Measurements from ENCODE around the gene RNPS1.

Gene RNPS1

DNA sequence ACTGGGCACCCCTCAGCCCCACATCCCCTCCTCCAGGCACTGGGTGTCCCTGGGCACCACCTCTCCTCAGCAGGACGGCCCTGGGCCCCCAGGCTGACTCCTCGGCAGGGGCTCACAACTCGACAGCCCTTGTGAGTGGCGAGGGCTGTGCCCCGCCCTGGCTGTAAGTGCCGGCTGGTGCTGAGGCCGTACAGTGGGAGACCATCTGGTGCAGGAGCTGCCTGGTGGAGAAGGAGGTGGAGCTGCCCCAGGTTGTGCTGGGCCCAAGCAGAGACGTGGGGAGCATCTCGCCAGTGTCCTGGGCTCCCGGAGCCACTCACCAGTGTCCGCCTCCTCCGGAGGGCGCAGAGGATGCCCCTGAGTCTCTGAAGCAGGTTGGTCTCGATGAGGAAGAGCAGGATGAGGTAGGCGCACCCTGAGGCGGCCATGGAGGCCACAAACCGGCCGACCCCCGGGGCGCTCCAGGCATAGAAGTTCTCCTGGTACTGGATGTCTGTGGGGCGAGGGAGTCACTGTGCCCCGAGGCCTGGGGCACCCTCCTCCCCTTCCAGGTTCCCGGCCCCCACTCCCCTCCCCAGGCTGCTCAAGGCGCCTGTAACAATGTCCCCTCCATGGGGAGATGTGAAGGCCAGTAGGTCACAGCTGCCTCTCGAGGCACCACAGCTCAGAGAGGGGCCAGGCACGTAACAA, 15.1 kb upstream of the RNPS1 start:
- no peak for TF ChIP-seq CTCF (IDR thresholded peaks at IDR 0.05; ENCODE audit: insufficient read depth, low read depth, low read length, missing control alignments)
- no peak overlapping the region for H3K4me3 ChIP-seq (ENCODE audit: low read depth, low read length)
- no peak for DNase-seq (ENCODE audit: low read depth)

GRCh38 chr16:2282262-2282661, 14.3 kb upstream of the RNPS1 start:
- no peak for TF ChIP-seq CTCF (IDR thresholded peaks at IDR 0.05; ENCODE audit: insufficient read depth, low read depth, low read length, missing control alignments)
- DNase-seq (ENCODE audit: low read depth) = no peak

DNA sequence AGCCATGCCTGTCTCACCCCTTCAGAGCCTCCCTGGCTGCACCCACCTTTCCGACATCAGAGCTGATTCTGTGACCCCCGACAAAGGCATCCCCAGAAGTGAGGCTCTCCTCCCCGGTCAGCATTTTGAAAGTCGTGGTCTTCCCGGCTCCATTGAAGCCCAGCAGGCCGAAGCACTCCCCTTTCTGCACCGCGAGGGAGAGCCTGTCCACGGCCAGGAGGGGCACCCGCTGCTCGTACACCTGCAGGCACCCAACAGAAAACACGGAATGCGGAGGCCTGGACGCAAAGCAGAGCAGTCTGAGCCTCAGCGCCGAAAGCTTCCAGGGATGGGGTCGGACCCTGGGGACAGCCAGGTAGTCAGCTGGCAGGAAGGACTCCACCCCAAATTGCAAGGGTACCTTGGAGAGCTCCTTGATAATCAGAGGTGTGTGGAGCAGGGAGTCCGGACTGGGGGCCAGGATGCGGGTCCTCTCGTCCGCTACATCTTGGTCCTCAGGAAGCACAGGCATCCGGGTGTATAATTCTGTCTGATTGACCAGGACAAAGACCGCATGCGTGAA, 13.1 kb upstream of the RNPS1 start:
- DNase-seq (ENCODE audit: low read depth) = no peak
- H3K4me3 ChIP-seq (ENCODE audit: low read depth, low read length) = no peak overlapping the region
- TF ChIP-seq CTCF (IDR thresholded peaks at IDR 0.05; ENCODE audit: insufficient read depth, low read depth, low read length, missing control alignments) = no peak

More at GRCh38 chr16:2282262-2282661, 14.3 kb upstream of the RNPS1 start:
- no peak overlapping the region for H3K4me3 ChIP-seq (ENCODE audit: low read depth, low read length)

DNA sequence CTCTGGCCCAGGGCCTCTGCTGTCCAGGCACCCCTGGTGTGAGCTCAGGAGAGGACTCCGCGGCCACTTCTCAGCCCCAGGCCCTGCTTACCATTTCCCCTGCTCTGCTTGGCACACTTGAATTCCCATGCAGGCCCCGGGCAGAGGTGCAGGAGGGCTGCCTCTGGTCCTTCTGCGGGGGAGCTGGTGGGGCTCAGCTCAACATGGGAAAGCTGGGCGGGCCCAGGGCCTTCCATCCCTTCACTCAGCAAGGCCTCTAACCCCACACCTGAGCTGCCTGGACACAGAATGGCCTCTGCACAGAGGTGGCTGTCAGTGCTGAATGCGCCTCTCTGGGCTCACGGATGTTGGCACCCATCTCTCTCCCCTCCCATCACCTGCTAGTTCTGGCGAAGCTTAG, 12.5 kb upstream of the RNPS1 start:
- no peak for DNase-seq (ENCODE audit: low read depth)
- no peak for TF ChIP-seq CTCF (IDR thresholded peaks at IDR 0.05; ENCODE audit: insufficient read depth, low read depth, low read length, missing control alignments)
- H3K4me3 ChIP-seq (ENCODE audit: low read depth, low read length) = no peak overlapping the region

GRCh38 chr16:2278956-2279800, 11.3 kb upstream of the RNPS1 start:
- no peak for DNase-seq (ENCODE audit: low read depth)
- no peak for TF ChIP-seq CTCF (IDR thresholded peaks at IDR 0.05; ENCODE audit: insufficient read depth, low read depth, low read length, missing control alignments)
- no peak overlapping the region for H3K4me3 ChIP-seq (ENCODE audit: low read depth, low read length)

GRCh38 chr16:2278272-2278608, 10.3 kb upstream of the RNPS1 start:
- no peak overlapping the region for H3K4me3 ChIP-seq (ENCODE audit: low read depth, low read length)
- no peak for DNase-seq (ENCODE audit: low read depth)
- TF ChIP-seq CTCF (IDR thresholded peaks at IDR 0.05; ENCODE audit: insufficient read depth, low read depth, low read length, missing control alignments) = no peak
